Measurements from ENCODE around the gene PCDH15. TPM values are rescaled to one million over a fixed set of nuclear protein-coding genes. Genes with fewer than 3 reads are reported as not detected.

PCDH15 gene
- total and polyA plus RNA-seq, 8 donors, result 0.58 to 2.1 (median 1.2) TPM

DNA sequence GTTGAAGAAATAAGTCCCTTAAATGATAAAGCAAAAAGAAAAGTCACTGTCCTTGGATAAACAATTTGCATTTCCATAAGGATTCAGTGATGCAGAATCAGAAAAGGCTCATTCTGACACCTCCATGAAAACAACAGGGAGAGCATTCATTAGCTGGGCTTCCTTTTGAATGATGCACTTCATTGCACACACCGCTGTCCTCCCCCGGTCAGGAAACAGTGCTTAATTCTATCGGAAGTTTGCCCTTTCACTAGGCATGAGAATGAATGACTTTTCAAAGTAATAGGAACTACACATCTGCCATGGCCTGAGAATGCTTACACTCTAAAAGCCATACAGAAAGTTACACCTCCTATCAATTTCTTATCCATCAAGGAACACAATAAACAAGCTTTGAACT lies 4.2 kb downstream of the PCDH15 start:
- H3K4me3 ChIP-seq, result no peak overlapping the region
- H3K4me1 ChIP-seq, result no peaks in the 10 kb centered on the region
- ATAC-seq (no peak), DNase-seq (no peak)
- H3K27ac ChIP-seq, result no peak overlapping the region
- no peaks in the 10 kb centered on the region for H3K9me3 ChIP-seq
- TF ChIP-seq, protein P1, sequence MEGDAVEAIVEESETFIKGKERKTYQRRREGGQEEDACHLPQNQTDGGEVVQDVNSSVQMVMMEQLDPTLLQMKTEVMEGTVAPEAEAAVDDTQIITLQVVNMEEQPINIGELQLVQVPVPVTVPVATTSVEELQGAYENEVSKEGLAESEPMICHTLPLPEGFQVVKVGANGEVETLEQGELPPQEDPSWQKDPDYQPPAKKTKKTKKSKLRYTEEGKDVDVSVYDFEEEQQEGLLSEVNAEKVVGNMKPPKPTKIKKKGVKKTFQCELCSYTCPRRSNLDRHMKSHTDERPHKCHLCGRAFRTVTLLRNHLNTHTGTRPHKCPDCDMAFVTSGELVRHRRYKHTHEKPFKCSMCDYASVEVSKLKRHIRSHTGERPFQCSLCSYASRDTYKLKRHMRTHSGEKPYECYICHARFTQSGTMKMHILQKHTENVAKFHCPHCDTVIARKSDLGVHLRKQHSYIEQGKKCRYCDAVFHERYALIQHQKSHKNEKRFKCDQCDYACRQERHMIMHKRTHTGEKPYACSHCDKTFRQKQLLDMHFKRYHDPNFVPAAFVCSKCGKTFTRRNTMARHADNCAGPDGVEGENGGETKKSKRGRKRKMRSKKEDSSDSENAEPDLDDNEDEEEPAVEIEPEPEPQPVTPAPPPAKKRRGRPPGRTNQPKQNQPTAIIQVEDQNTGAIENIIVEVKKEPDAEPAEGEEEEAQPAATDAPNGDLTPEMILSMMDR (IDR thresholded peaks at IDR 0.05), result no peak
- intact Hi-C loops (cut with DNase I), result no loop called here
- no peaks in the 10 kb centered on the region for H3K27me3 ChIP-seq
- H3K36me3 ChIP-seq, result no peaks in the 10 kb centered on the region

DNA sequence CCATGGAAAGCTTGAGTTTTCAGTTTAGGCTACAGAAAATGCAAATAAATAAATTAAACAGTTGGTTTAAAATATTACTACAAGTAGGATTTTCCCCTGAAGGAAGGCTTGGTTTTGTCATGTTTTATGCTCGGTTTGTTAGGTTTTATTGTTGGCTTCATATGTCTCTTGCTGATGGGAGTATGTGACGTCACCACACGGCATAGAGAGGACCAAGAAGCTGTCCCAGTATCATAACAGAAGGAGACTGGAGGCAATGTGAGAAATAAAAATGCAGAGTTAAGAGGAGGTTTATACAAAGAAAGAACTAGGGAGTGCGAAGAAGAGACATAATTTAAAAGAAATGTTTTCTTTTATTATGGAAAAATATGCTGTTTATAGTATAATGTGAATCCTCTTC lies 24.4 kb downstream of the PCDH15 start:
- H3K27me3 ChIP-seq, result no peaks in the 10 kb centered on the region
- intact Hi-C loops (cut with DNase I), result no loop called here
- no peaks in the 10 kb centered on the region for H3K4me1 ChIP-seq
- H3K4me3 ChIP-seq, result no peak overlapping the region
- H3K27ac ChIP-seq, result no peak overlapping the region
- H3K36me3 ChIP-seq, result no peaks in the 10 kb centered on the region
- H3K9me3 ChIP-seq, result no peaks in the 10 kb centered on the region
- ATAC-seq (no peak), DNase-seq (no peak)
- TF ChIP-seq, protein P1 (IDR thresholded peaks at IDR 0.05), result no peak

DNA sequence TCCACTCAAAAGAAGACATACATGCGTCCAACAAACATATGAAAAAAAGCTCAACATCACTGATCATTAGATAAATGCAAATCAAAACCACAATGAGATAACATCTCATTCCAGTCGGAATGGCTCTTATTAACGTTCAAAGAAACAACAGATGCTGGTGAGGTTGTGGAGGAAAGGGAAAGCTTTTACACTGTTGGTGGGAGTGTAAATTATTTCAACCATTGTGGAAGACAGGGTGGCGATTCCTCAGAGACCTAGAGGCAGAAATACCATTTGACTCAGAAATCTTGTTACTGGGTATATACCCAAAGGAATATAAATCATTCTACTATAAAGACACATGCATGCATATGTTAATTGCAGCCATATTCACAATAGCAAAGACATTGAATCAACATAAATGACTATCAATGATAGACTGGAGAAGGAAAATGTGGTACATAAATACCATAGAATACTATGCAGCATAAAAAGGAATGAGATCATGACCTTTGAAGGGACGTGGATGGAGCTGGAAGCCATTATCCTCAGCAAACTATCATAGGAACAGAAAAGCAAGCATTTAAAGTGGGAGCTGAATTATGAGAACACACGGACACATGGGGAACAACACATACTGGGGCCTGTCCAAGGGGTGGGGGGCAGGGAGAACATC lies 28.4 kb downstream of the PCDH15 start:
- no peaks in the 10 kb centered on the region for H3K27me3 ChIP-seq
- H3K36me3 ChIP-seq, result no peaks in the 10 kb centered on the region
- H3K4me1 ChIP-seq, result no peaks in the 10 kb centered on the region
- no peaks in the 10 kb centered on the region for H3K9me3 ChIP-seq
- ATAC-seq, result no peak
- H3K27ac ChIP-seq, result no peak overlapping the region
- no peak overlapping the region for H3K4me3 ChIP-seq
- intact Hi-C loops (cut with DNase I), result no loop called here
- TF ChIP-seq, protein P1 (IDR thresholded peaks at IDR 0.05), result no peak
- DNase-seq, result no peak

GRCh38 chr10:54769051-54769450 lies 32.0 kb downstream of the PCDH15 start:
- H3K27ac ChIP-seq, result no peak overlapping the region

DNA sequence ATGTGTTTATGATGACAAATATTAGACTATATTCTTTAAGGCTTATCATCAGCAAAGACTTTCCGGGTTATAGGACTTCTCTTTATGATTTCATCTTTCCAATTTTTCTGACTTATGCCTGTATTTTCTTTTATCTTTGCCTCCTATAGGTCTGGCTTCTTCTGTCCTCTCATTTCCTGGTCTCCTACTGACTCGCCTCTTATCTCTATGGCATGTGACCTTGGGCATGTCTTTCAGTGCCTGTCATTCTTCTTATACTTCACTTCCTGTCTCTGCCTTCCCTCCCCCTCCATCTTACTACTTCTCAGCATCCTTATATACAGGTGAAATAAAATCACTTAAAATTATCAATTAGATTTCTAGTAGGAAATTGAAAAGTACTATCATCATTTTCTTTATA lies 42.2 kb downstream of the PCDH15 start:
- TF ChIP-seq, protein P1 (IDR thresholded peaks at IDR 0.05), result no peak
- H3K9me3 ChIP-seq, result no peaks in the 10 kb centered on the region
- no peak for ATAC-seq
- no peaks in the 10 kb centered on the region for H3K4me1 ChIP-seq
- H3K36me3 ChIP-seq, result no peaks in the 10 kb centered on the region
- no peak for DNase-seq
- no peak overlapping the region for H3K27ac ChIP-seq
- no peaks in the 10 kb centered on the region for H3K27me3 ChIP-seq
- intact Hi-C loops (cut with DNase I), result no loop called here
- H3K4me3 ChIP-seq, result no peak overlapping the region

More at GRCh38 chr10:54769051-54769450, 32.0 kb downstream of the PCDH15 start:
- no peaks in the 10 kb centered on the region for H3K27me3 ChIP-seq
- H3K36me3 ChIP-seq, result no peaks in the 10 kb centered on the region
- H3K4me3 ChIP-seq, result no peak overlapping the region
- no peaks in the 10 kb centered on the region for H3K9me3 ChIP-seq
- intact Hi-C loops (cut with DNase I), result no loop called here
- DNase-seq (no peak), ATAC-seq (no peak)
- TF ChIP-seq, protein P1 (IDR thresholded peaks at IDR 0.05), result no peak
- H3K4me1 ChIP-seq, result no peaks in the 10 kb centered on the region

Data from left lung (tissue), 10 donors.